SK-N-SH (cell line): ENCODE measurements around the gene DDX42. TPM values are rescaled to one million over a fixed set of nuclear protein-coding genes. Genes with fewer than 3 reads are reported as not detected.

Experiments
- CTCF ChIA-PET: fragments of 300-600, 350-600 bp; formaldehyde crosslinking; extraction: SDS; loops from one replicate; lab custom pipeline; 2021; lab: Yijun Ruan, JAX
- POLR2A ChIA-PET: fragments of 350-600 bp; sonication (Branson Sonifier 250); formaldehyde crosslinking; extraction: SDS; loops from one replicate; lab custom pipeline; 2020; ENCODE audit warnings: antibody characterized with exemption, inconsistent platforms; lab: Yijun Ruan, JAX
- DNase-seq: peaks from one replicate; pipeline ENCODE4 v3.0.0; 2012
- H2AFZ ChIP-seq: fragments of 200-600 bp; sonication (generic); 2 replicates; pipeline ENCODE4 v1.8.1; 2016; ENCODE audit warnings: antibody characterized with exemption, mild to moderate bottlenecking, low read depth
- H3F3A ChIP-seq: fragments of 200-600 bp; sonication (generic); replicated peaks from 2 replicates; pipeline ENCODE3; 2016; ENCODE audit warnings: antibody characterized with exemption, mild to moderate bottlenecking; ENCODE audit not compliant: insufficient read depth
- H3K27ac ChIP-seq, 2 experiments: fragments of 200-500 bp in 1 of 2; fragments of 200-600 bp in 1 of 2; sonication (Bioruptor generic) in 1 of 2; sonication (generic), shearing (Covaris generic) in 1 of 2; 2 replicates each; pipeline versions ENCODE4 v1.5.1 to v1.6.1; 2014 to 2016; ENCODE audit warnings: low read depth in 2 of 2, inconsistent platforms in 1 of 2, low read length in 1 of 2, mild to moderate bottlenecking in 1 of 2, mixed read lengths in 1 of 2
- H3K27me3 ChIP-seq: fragments of 200-600 bp; sonication (generic), shearing (Covaris generic); 2 replicates; pipeline ENCODE4 v1.6.1; 2016; ENCODE audit warnings: mixed run types; ENCODE audit not compliant: insufficient read depth
- H3K36me3 ChIP-seq, 2 experiments: fragments of 200-500 bp in 1 of 2; fragments of 200-600 bp in 1 of 2; sonication (Bioruptor generic) in 1 of 2; sonication (generic) in 1 of 2; replicated peaks in 1 of 2; 2 replicates each; pipeline versions ENCODE3 to v1.5.1; 2014 to 2016; ENCODE audit warnings: low read length in 1 of 2, mild to moderate bottlenecking in 1 of 2; ENCODE audit not compliant: insufficient read depth in 2 of 2, control insufficient read depth in 1 of 2
- H3K4me1 ChIP-seq, 2 experiments: fragments of 200-500 bp in 1 of 2; fragments of 200-600 bp in 1 of 2; sonication (Bioruptor generic) in 1 of 2; sonication (generic), shearing (Covaris generic) in 1 of 2; 2 replicates each; pipeline versions ENCODE4 v1.5.1 to v1.6.1; 2014 to 2016; ENCODE audit warnings: low read depth in 1 of 2, low read length in 1 of 2, mixed run types in 1 of 2; ENCODE audit not compliant: insufficient read depth in 2 of 2, control insufficient read depth in 1 of 2
- H3K4me2 ChIP-seq: fragments of 200-600 bp; sonication (generic), shearing (Covaris generic); 2 replicates; pipeline ENCODE4 v1.6.1; 2017; ENCODE audit warnings: mixed run types
- H3K4me3 ChIP-seq, 2 experiments: fragments of 200-500 bp in 1 of 2; fragments of 200-600 bp in 1 of 2; sonication (Bioruptor generic) in 1 of 2; sonication (generic), shearing (Covaris generic) in 1 of 2; 2 replicates each; pipeline versions ENCODE4 v1.5.1 to v1.8.1; 2014 to 2016; ENCODE audit warnings: low read depth in 2 of 2, inconsistent platforms in 1 of 2, low read length in 1 of 2, mild to moderate bottlenecking in 1 of 2, mixed read lengths in 1 of 2, moderate library complexity in 1 of 2
- H3K79me2 ChIP-seq: fragments of 200-600 bp; sonication (generic); 2 replicates; pipeline ENCODE4 v1.8.1; 2017; ENCODE audit warnings: mild to moderate bottlenecking; ENCODE audit not compliant: insufficient read depth
- H3K9ac ChIP-seq: fragments of 200-600 bp; sonication (generic); 2 replicates; pipeline ENCODE4 v1.6.1; 2017; ENCODE audit warnings: mixed run types
- H3K9me2 ChIP-seq: fragments of 200-600 bp; sonication (generic); 2 replicates; pipeline ENCODE4 v1.6.1; 2017; ENCODE audit warnings: mixed run types
- H3K9me3 ChIP-seq: fragments of 200-600 bp; sonication (generic); 2 replicates; pipeline ENCODE4 v1.6.1; 2017; ENCODE audit warnings: mixed run types, mild to moderate bottlenecking, moderate library complexity
- H4K20me1 ChIP-seq: fragments of 200-600 bp; sonication (generic); 2 replicates; pipeline ENCODE4 v1.6.1; 2017; ENCODE audit warnings: mild to moderate bottlenecking, mixed run types; ENCODE audit not compliant: insufficient read depth
- ELF1 ChIP-seq: IDR thresholded peaks from 2 replicates; pipeline ENCODE4 v1.4.0; 2012
- EZH2phosphoT487 ChIP-seq: fragments of 200-600 bp; sonication (generic); IDR thresholded peaks from 2 replicates; pipeline ENCODE4 v1.6.1; 2017; ENCODE audit warnings: low read depth, mixed run types, mild to moderate bottlenecking, antibody characterized with exemption, moderate library complexity, borderline replicate concordance
- FOXJ3 ChIP-seq: sonication (generic); formaldehyde crosslinking; IDR thresholded peaks from 2 replicates; pipeline ENCODE4 v1.5.1; 2020; ENCODE audit warnings: mild to moderate bottlenecking, missing genetic modification reagents
- GATA2 ChIP-seq: sonication (generic); formaldehyde crosslinking; IDR thresholded peaks from 2 replicates; pipeline ENCODE4 v1.5.0; 2020; ENCODE audit warnings: mild to moderate bottlenecking, missing genetic modification reagents
- JUND ChIP-seq: IDR thresholded peaks from 2 replicates; pipeline ENCODE4 v1.4.0; 2012
- MAX ChIP-seq: IDR thresholded peaks from 2 replicates; pipeline ENCODE4 v1.4.0; 2012; ENCODE audit warnings: low read depth
- MEF2A ChIP-seq: IDR thresholded peaks from 2 replicates; pipeline ENCODE4 v1.4.0; 2012; ENCODE audit warnings: low read depth, borderline replicate concordance
- PBX3 ChIP-seq: IDR thresholded peaks from 2 replicates; pipeline ENCODE4; 2012
- POLR2AphosphoS5 ChIP-seq: IDR thresholded peaks from 2 replicates; pipeline ENCODE4 v1.6.1; 2012; ENCODE audit warnings: low read depth, low read length
- RCOR1 ChIP-seq: fragments of 150-350 bp; IDR thresholded peaks from 2 replicates; pipeline ENCODE4 v1.6.1; 2017; ENCODE audit warnings: antibody characterized with exemption, low read length
- RFX5 ChIP-seq: IDR thresholded peaks from 2 replicates; pipeline ENCODE4 v1.6.1; 2012; ENCODE audit warnings: mild to moderate bottlenecking, improper control_type of control experiment, low read length
- SIN3A ChIP-seq: IDR thresholded peaks from 2 replicates; pipeline ENCODE4 v1.6.1; 2012; ENCODE audit warnings: low read depth, mild to moderate bottlenecking, low read length, moderate library complexity, borderline replicate concordance
- TCF12 ChIP-seq: IDR thresholded peaks from 2 replicates; pipeline ENCODE4 v1.4.0; 2012
- WGBS: methylation state at CpG from one replicate; pipeline ENCODE4 v1.1.6; 2017; ENCODE audit warnings: low lambda C conversion rate; 5-methylcytosine and 5-hydroxymethylcytosine counted together
- polyA plus RNA-seq, 3 experiments: library from polyadenylated mRNA; depleted of rRNA; stranded (reverse); fragments of >200 nt; gene quantifications; 2 replicates each; pipeline ENCODE4 v1.2.3, GENCODE V29; 2012

Gene DDX42
- polyA plus RNA-seq, 1 of the 3 experiments (the other 2 are of a cell fraction): 115 TPM

GRCh38 chr17:63753215-63753614 lies 20.8 kb upstream of the DDX42 start:
- 90% methylated on average over 1 of the region's 1 CpG for WGBS
- no peaks in the 10 kb centered on the region for H3K27me3 ChIP-seq

GRCh38 chr17:63754046-63754445 lies 19.9 kb upstream of the DDX42 start:
- Histone ChIP-seq H3K4me2 (no peak overlapping the region), H3K36me3 (peaks cover 78 to 87% of the 10 kb centered on the region in 2 experiments), H4K20me1 (no peaks in the 10 kb centered on the region), H3K9me3 (no peaks in the 10 kb centered on the region), H3K9me2 (no peaks in the 10 kb centered on the region), H3K4me1 (no peaks in the 10 kb centered on the region), H3K9ac (no peak overlapping the region), H3K4me3 (no peak overlapping the region), H3F3A (peaks cover 17% of the 10 kb centered on the region), H3K27ac (no peak overlapping the region), H3K27me3 (no peaks in the 10 kb centered on the region), H3K79me2 (peaks cover 3% of the 10 kb centered on the region; the same call in 1 of the 2 replicates), H2AFZ (no peak overlapping the region)
- ChIA-PET POLR2A (no interaction called here), CTCF (interaction anchor here (1.7 kb wide), 1 partner anchor 9 kb away, joined by 5 read pairs; no protein-coding TSS in a partner anchor)
- no peak for DNase-seq
- TF ChIP-seq RCOR1: no peak
- no peak for TF ChIP-seq MEF2A
- no peak for TF ChIP-seq JUND
- TF ChIP-seq MAX: no peak
- TF ChIP-seq EZH2phosphoT487: no peak
- TF ChIP-seq ELF1: no peak
- no peak for TF ChIP-seq GATA2 (CRISPR knock-in tag)
- TF ChIP-seq SIN3A: no peak
- TF ChIP-seq TCF12: no peak
- TF ChIP-seq POLR2AphosphoS5: no peak
- TF ChIP-seq PBX3: no peak
- no peak for TF ChIP-seq FOXJ3
- no peak for TF ChIP-seq RFX5
- 97% methylated on average over 3 of the region's 3 CpGs for WGBS

More at GRCh38 chr17:63753215-63753614, 20.8 kb upstream of the DDX42 start:
- no peak overlapping the region for H3K9ac ChIP-seq
- no peak overlapping the region for H3K27ac ChIP-seq
- no peak overlapping the region for H2AFZ ChIP-seq
- H3K4me1 ChIP-seq: no peaks in the 10 kb centered on the region
- no peak overlapping the region for H3K4me2 ChIP-seq
- H3F3A ChIP-seq: peaks cover 15% of the 10 kb centered on the region
- H3K79me2 ChIP-seq: peaks cover 3% of the 10 kb centered on the region; the same call in 1 of the 2 replicates
- TF ChIP-seq PBX3 (no peak), JUND (no peak)
- ChIA-PET CTCF (no interaction called here), POLR2A (no interaction called here)
- no peak overlapping the region for H3K4me3 ChIP-seq
- H3K9me2 ChIP-seq: no peaks in the 10 kb centered on the region
- H3K9me3 ChIP-seq: no peaks in the 10 kb centered on the region
- DNase-seq: no peak
- H4K20me1 ChIP-seq: no peaks in the 10 kb centered on the region
- peaks cover 70 to 89% of the 10 kb centered on the region in 2 experiments for H3K36me3 ChIP-seq
